HepG2 (cell line): ENCODE measurements around the gene RGSL1. TPM values are rescaled to one million over a fixed set of nuclear protein-coding genes. Genes with fewer than 3 reads are reported as not detected.

Experiments used
- ATAC-seq: fragments of 200-7000 bp; cut with Tn5 transposase; 3 replicates; pipeline ENCODE4 v1.9.1; 2020; ENCODE audit warnings: mild to moderate bottlenecking, moderate library complexity
- BruUV-seq: library from RNA; stranded (reverse); fragments of 400-500 nt; replicated peaks from 2 replicates; lab custom pipeline; 2021; lab: Mats Ljungman, UMichigan
- CTCF ChIA-PET: fragments of 300-600 bp; formaldehyde crosslinking; extraction: SDS; loops from one replicate; lab custom pipeline; 2021; ENCODE audit warnings: low total read pairs, inconsistent platforms, low intra/inter-chr PET ratio; lab: Yijun Ruan, JAX
- POLR2A ChIA-PET: fragments of 350-600 bp; sonication (Branson Sonifier 250); formaldehyde crosslinking; loops from one replicate; lab custom pipeline; 2020; ENCODE audit warnings: antibody characterized with exemption, inconsistent platforms; lab: Yijun Ruan, JAX
- DNase-seq: peaks from one replicate; pipeline ENCODE4 v3.0.0-alpha.2; 2015; ENCODE audit warnings: low spot score
- FAIRE-seq: peaks from 3 replicates; lab custom pipeline; 2011; peaks lifted over from hg19 to GRCh38; lab: Jason Lieb, UNC
- H2AFZ ChIP-seq: one replicate; pipeline ENCODE4 v1.6.1; 2011; ENCODE audit warnings: low read length, inconsistent platforms
- H3K27ac ChIP-seq: fragments of 300-600 bp; 3 replicates; pipeline ENCODE4 v1.8.0; 2011; ENCODE audit warnings: mixed run types, mild to moderate bottlenecking, mixed read lengths, low read length, inconsistent platforms; ENCODE audit not compliant: insufficient read depth; ENCODE audit errors: extremely low read length
- H3K27me3 ChIP-seq, 2 experiments: fragments of 200-600 bp in 1 of 2; 2 replicates in 1 of 2; 3 replicates in 1 of 2; pipeline versions ENCODE4 v1.6.0 to v1.8.0; 2011; ENCODE audit warnings: low read length in 2 of 2, mild to moderate bottlenecking in 2 of 2, moderate library complexity in 2 of 2, inconsistent platforms in 1 of 2; ENCODE audit not compliant: insufficient read depth in 2 of 2, control insufficient read depth in 1 of 2
- H3K36me3 ChIP-seq, 2 experiments: fragments of 200-600 bp in 1 of 2; replicated peaks in 1 of 2; 2 replicates in 1 of 2; 3 replicates in 1 of 2; pipeline versions ENCODE4 v1.5.1 to v1.8.0; 2011; ENCODE audit warnings: low read length in 2 of 2, inconsistent platforms in 1 of 2; ENCODE audit not compliant: insufficient read depth in 2 of 2, control insufficient read depth in 1 of 2
- H3K4me1 ChIP-seq: 2 replicates; pipeline ENCODE4 v1.5.1; 2012; ENCODE audit warnings: low read length, inconsistent platforms; ENCODE audit not compliant: insufficient read depth
- H3K4me2 ChIP-seq: 2 replicates; pipeline ENCODE4 v1.6.0; 2011; ENCODE audit warnings: low read depth, low read length, inconsistent platforms
- H3K4me3 ChIP-seq, 3 experiments: fragments of 200-600 bp in 1 of 3; sonication (generic), shearing (Covaris generic) in 1 of 3; replicated peaks in 1 of 3; 2 replicates each; pipeline ENCODE4 v1.5.1; 2011 to 2016; ENCODE audit warnings: low read length in 3 of 3, inconsistent platforms in 2 of 3, low read depth in 2 of 3, mild to moderate bottlenecking in 2 of 3, control low read depth in 1 of 3, mixed read lengths in 1 of 3; ENCODE audit not compliant: insufficient read depth in 1 of 3
- H3K79me2 ChIP-seq: one replicate; pipeline ENCODE4 v1.6.1; 2011; ENCODE audit warnings: low read length, inconsistent platforms; ENCODE audit not compliant: insufficient read depth
- H3K9ac ChIP-seq: 2 replicates; pipeline ENCODE4 v1.6.0; 2011; ENCODE audit warnings: mild to moderate bottlenecking, low read depth, low read length, inconsistent platforms; ENCODE audit not compliant: insufficient read depth
- H3K9me3 ChIP-seq: 2 replicates; pipeline ENCODE4 v1.5.1; 2012; ENCODE audit warnings: mild to moderate bottlenecking, low read length
- H4K20me1 ChIP-seq: 2 replicates; pipeline ENCODE4 v1.6.0; 2011; ENCODE audit warnings: inconsistent platforms, mild to moderate bottlenecking, low read length, moderate library complexity; ENCODE audit not compliant: insufficient read depth
- FOXC1 ChIP-seq: sonication (generic); formaldehyde crosslinking; IDR thresholded peaks from 2 replicates; pipeline ENCODE4 v1.8.0; 2022; ENCODE audit warnings: mild to moderate bottlenecking, missing genetic modification reagents, borderline replicate concordance
- PATZ1 ChIP-seq: sonication (generic); formaldehyde crosslinking; IDR thresholded peaks from 2 replicates; pipeline ENCODE4 v1.4.0; 2020; ENCODE audit warnings: missing genetic modification reagents
- SKI ChIP-seq: fragments of 450-650 bp; IDR thresholded peaks from one replicate; pipeline ENCODE4 v1.6.1; 2018; ENCODE audit warnings: mild to moderate bottlenecking; ENCODE audit not compliant: partially characterized antibody
- ZNF549 ChIP-seq: sonication (generic); formaldehyde crosslinking; IDR thresholded peaks from 2 replicates; pipeline ENCODE4 v1.5.0; 2020; ENCODE audit warnings: missing genetic modification reagents
- ZNF572 ChIP-seq: sonication (generic); formaldehyde crosslinking; IDR thresholded peaks from 2 replicates; pipeline ENCODE4 v1.5.1; 2020; ENCODE audit warnings: mild to moderate bottlenecking, missing genetic modification reagents
- ZNF687 ChIP-seq: sonication (generic); formaldehyde crosslinking; IDR thresholded peaks from 2 replicates; pipeline ENCODE4 v1.5.1; 2020; ENCODE audit warnings: mild to moderate bottlenecking, missing genetic modification reagents, moderate library complexity
- ZNF724P ChIP-seq: sonication (generic); formaldehyde crosslinking; IDR thresholded peaks from 2 replicates; pipeline ENCODE4 v1.8.0; 2022; ENCODE audit warnings: missing genetic modification reagents, borderline replicate concordance
- ZNF800 ChIP-seq: sonication (generic); formaldehyde crosslinking; IDR thresholded peaks from 2 replicates; pipeline ENCODE4 v1.4.0; 2020; ENCODE audit warnings: missing genetic modification reagents
- WGBS: methylation state at CpG from one replicate; pipeline ENCODE4 v1.1.6; 2017; ENCODE audit warnings: low lambda C conversion rate; 5-methylcytosine and 5-hydroxymethylcytosine counted together
- in situ Hi-C: cut with HindIII; loops from 2 replicates; pipeline ENCODE4 v1.10.0; 2017; ENCODE audit warnings: low pct_unique_long_range_greater_than_20kb; ENCODE audit not compliant: extremely low pct_ligation_motif_present
- intact Hi-C: fragments of 100-400 bp; cut with micrococcal nuclease; formaldehyde crosslinking; loops from one replicate; pipeline ENCODE4 v1.10.0; 2022; ENCODE audit not compliant: unreplicated experiment
- polyA plus RNA-seq, 8 experiments: library from polyadenylated mRNA; depleted of rRNA in 3 of 8; stranded (reverse) in 7 of 8; unstranded in 1 of 8; fragments of >200 nt; fragmentation: Illumina TruSeq in 4 of 8; extraction: Trizol in 4 of 8; gene quantifications; 2 replicates each; pipeline versions ENCODE4 v1.2.1 to v1.2.3, GENCODE V29; 2011 to 2016; ENCODE audit warnings: low read depth in 4 of 8, missing spikeins in 1 of 8, mixed read lengths in 1 of 8; ENCODE audit not compliant: insufficient read depth in 1 of 8
- total RNA-seq, 5 experiments: library from RNA; depleted of rRNA; stranded (reverse); fragments of >200 nt; fragmentation: Illumina TruSeq; extraction: Trizol; gene quantifications; 2 replicates each; pipeline ENCODE4 v1.2.3, GENCODE V29; 2016; ENCODE audit warnings: low read depth in 1 of 5
- TF ChIP-seq, protein P1 (sequence below): sonication (generic); formaldehyde crosslinking; IDR thresholded peaks from 2 replicates; pipeline ENCODE4 v1.5.0; 2020; ENCODE audit warnings: missing genetic modification reagents
- TF ChIP-seq, protein P2 (sequence below): sonication (generic); formaldehyde crosslinking; IDR thresholded peaks from 2 replicates; pipeline ENCODE4 v1.4.0; 2020; ENCODE audit warnings: mild to moderate bottlenecking, low read depth, missing genetic modification reagents

The RGSL1 gene
- total and polyA plus RNA-seq, 2 of the 13 experiments (the other 11 are each of a cell fraction or from before 2014, with no cell fraction given), result not detected

- no peak for TF ChIP-seq SKI
Observed at GRCh38 chr1:182567629-182568028, 117.7 kb downstream of the RGSL1 start (continued).

GRCh38 chr1:182568647-182569284, 118.8 kb downstream of the RGSL1 start:
- Histone ChIP-seq H3K27ac (no peak overlapping the region), H4K20me1 (no peaks in the 10 kb centered on the region), H3K4me2 (no peak overlapping the region), H3K36me3 (no peaks in the 10 kb centered on the region), H2AFZ (no peak overlapping the region), H3K27me3 (no peaks in the 10 kb centered on the region), H3K4me1 (no peaks in the 10 kb centered on the region), H3K79me2 (no peaks in the 10 kb centered on the region), H3K9me3 (no peaks in the 10 kb centered on the region), H3K9ac (no peak overlapping the region), H3K4me3 (no peak overlapping the region)
- intact Hi-C loops, result no loop called here
- ATAC-seq (no peak), FAIRE-seq (no peak), DNase-seq (no peak)
- BruUV-seq, result no TSS peak
- CTCF ChIA-PET, result no interaction called here
- 34% methylated on average over 3 of the region's 3 CpGs for WGBS
- in situ Hi-C loops, result no loop called here
- POLR2A ChIA-PET, result no interaction called here
- TF ChIP-seq FOXC1 (no peak), PATZ1 (CRISPR knock-in tag) (no peak), ZNF572 (CRISPR knock-in tag) (no peak), ZNF549 (no peak), ZNF800 (CRISPR knock-in tag) (no peak), ZNF687 (CRISPR knock-in tag) (no peak), ZNF724P (CRISPR knock-in tag) (no peak)
- TF ChIP-seq, protein P1, sequence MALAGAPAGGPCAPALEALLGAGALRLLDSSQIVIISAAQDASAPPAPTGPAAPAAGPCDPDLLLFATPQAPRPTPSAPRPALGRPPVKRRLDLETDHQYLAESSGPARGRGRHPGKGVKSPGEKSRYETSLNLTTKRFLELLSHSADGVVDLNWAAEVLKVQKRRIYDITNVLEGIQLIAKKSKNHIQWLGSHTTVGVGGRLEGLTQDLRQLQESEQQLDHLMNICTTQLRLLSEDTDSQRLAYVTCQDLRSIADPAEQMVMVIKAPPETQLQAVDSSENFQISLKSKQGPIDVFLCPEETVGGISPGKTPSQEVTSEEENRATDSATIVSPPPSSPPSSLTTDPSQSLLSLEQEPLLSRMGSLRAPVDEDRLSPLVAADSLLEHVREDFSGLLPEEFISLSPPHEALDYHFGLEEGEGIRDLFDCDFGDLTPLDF (CRISPR knock-in tag), result no peak
- TF ChIP-seq, protein P2, sequence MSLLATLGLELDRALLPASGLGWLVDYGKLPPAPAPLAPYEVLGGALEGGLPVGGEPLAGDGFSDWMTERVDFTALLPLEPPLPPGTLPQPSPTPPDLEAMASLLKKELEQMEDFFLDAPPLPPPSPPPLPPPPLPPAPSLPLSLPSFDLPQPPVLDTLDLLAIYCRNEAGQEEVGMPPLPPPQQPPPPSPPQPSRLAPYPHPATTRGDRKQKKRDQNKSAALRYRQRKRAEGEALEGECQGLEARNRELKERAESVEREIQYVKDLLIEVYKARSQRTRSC (CRISPR knock-in tag), result no peak
